Activated CD8-positive, alpha-beta memory T cell treated with anti-CD3 and anti-CD28 coated beads, Interleukin-2, amount 10 ng/mL, durations not matched to agents 7 days and 5 days (primary cell): ENCODE results near the gene PPP1R3G. TPM values are rescaled to one million over a fixed set of nuclear protein-coding genes. Genes with fewer than 3 reads are reported as not detected.

Experiments
- ATAC-seq: fragments of 150-1000 bp; cut with Tn5 transposase; one replicate; pipeline ENCODE4 v1.10.0; 2021; ENCODE audit warnings: moderate library complexity
- CTCF ChIA-PET: fragments of 350-600 bp; sonication (Branson Sonifier 250); formaldehyde crosslinking; loops from one replicate; lab custom pipeline; 2021; ENCODE audit warnings: antibody characterized with exemption; lab: Charles Lee
- DNase-seq: peaks from one replicate; pipeline ENCODE4 v3.0.0-alpha.2; 2020
- H3K27ac Mint-ChIP-seq: one replicate; pipeline ENCODE4 v1.8.0; 2021; ENCODE audit warnings: mild to moderate bottlenecking, mixed read lengths
- H3K27me3 Mint-ChIP-seq: one replicate; pipeline ENCODE4 v1.8.0; 2021; ENCODE audit warnings: mixed read lengths
- H3K36me3 Mint-ChIP-seq: one replicate; pipeline ENCODE4 v1.8.0; 2021; ENCODE audit warnings: mild to moderate bottlenecking, mixed read lengths
- H3K4me1 Mint-ChIP-seq: one replicate; pipeline ENCODE4 v1.8.0; 2021; ENCODE audit warnings: mixed read lengths
- H3K4me3 Mint-ChIP-seq: one replicate; pipeline ENCODE4 v1.8.0; 2021; ENCODE audit warnings: mild to moderate bottlenecking, moderate library complexity, mixed read lengths
- H3K9me3 Mint-ChIP-seq: one replicate; pipeline ENCODE4 v1.8.0; 2022; ENCODE audit warnings: low read depth, mixed read lengths
- total RNA-seq, 2 experiments: library from RNA; stranded (reverse); gene quantifications; one replicate each; pipeline ENCODE4 v1.2.3, GENCODE V29; 2021

Gene PPP1R3G
- total RNA-seq, 2 experiments from 2014 or later = not detected

- CTCF ChIA-PET = no interaction called here
- peaks cover 1% of the 10 kb centered on the region for H3K36me3 Mint-ChIP-seq
- no peaks in the 10 kb centered on the region for H3K4me1 Mint-ChIP-seq
- H3K4me3 Mint-ChIP-seq = no peak overlapping the region
- H3K27ac Mint-ChIP-seq = no peak overlapping the region
- DNase-seq (no peak), ATAC-seq (no peak)
- H3K9me3 Mint-ChIP-seq = no peaks in the 10 kb centered on the region
- H3K27me3 Mint-ChIP-seq = no peaks in the 10 kb centered on the region
These were observed 36.3 kb downstream of the PPP1R3G start for GRCh38 chr6:5121479-5121878.

GRCh38 chr6:5121956-5122355 is 36.8 kb downstream of the PPP1R3G start:
- CTCF ChIA-PET = no interaction called here
- no peaks in the 10 kb centered on the region for H3K9me3 Mint-ChIP-seq
- H3K4me3 Mint-ChIP-seq = no peak overlapping the region
- peaks cover 1% of the 10 kb centered on the region for H3K36me3 Mint-ChIP-seq
- H3K4me1 Mint-ChIP-seq = no peaks in the 10 kb centered on the region
- H3K27ac Mint-ChIP-seq = no peak overlapping the region
- DNase-seq (no peak), ATAC-seq (no peak)
- H3K27me3 Mint-ChIP-seq = no peaks in the 10 kb centered on the region

- ATAC-seq (no peak), DNase-seq (no peak)
- H3K36me3 Mint-ChIP-seq = peaks cover 1% of the 10 kb centered on the region
- no peaks in the 10 kb centered on the region for H3K27me3 Mint-ChIP-seq
- H3K9me3 Mint-ChIP-seq = no peaks in the 10 kb centered on the region
- CTCF ChIA-PET = no interaction called here
- no peak overlapping the region for H3K27ac Mint-ChIP-seq
- no peaks in the 10 kb centered on the region for H3K4me1 Mint-ChIP-seq
- H3K4me3 Mint-ChIP-seq = no peak overlapping the region
These were observed 37.5 kb downstream of the PPP1R3G start for GRCh38 chr6:5122504-5123112.

- CTCF ChIA-PET = no interaction called here
- no peak overlapping the region for H3K4me3 Mint-ChIP-seq
- no peak for ATAC-seq
- no peak for DNase-seq
- H3K4me1 Mint-ChIP-seq = no peaks in the 10 kb centered on the region
- H3K36me3 Mint-ChIP-seq = peaks cover 1% of the 10 kb centered on the region
- no peaks in the 10 kb centered on the region for H3K27me3 Mint-ChIP-seq
- no peaks in the 10 kb centered on the region for H3K9me3 Mint-ChIP-seq
- H3K27ac Mint-ChIP-seq = no peak overlapping the region
These were observed 38.4 kb downstream of the PPP1R3G start for GRCh38 chr6:5123296-5124143.

GRCh38 chr6:5124526-5124925 is 39.4 kb downstream of the PPP1R3G start:
- ATAC-seq = no peak
- no peaks in the 10 kb centered on the region for H3K27me3 Mint-ChIP-seq
- peaks cover 1% of the 10 kb centered on the region for H3K36me3 Mint-ChIP-seq
- CTCF ChIA-PET = no interaction called here
- no peaks in the 10 kb centered on the region for H3K9me3 Mint-ChIP-seq
- H3K27ac Mint-ChIP-seq = no peak overlapping the region
- no peak for DNase-seq
- no peak overlapping the region for H3K4me3 Mint-ChIP-seq
- no peaks in the 10 kb centered on the region for H3K4me1 Mint-ChIP-seq

- no peaks in the 10 kb centered on the region for H3K9me3 Mint-ChIP-seq
- H3K4me1 Mint-ChIP-seq = no peaks in the 10 kb centered on the region
- CTCF ChIA-PET = no interaction called here
- ATAC-seq (no peak), DNase-seq (no peak)
- H3K4me3 Mint-ChIP-seq = no peak overlapping the region
- no peaks in the 10 kb centered on the region for H3K27me3 Mint-ChIP-seq
- no peak overlapping the region for H3K27ac Mint-ChIP-seq
- peaks cover 1% of the 10 kb centered on the region for H3K36me3 Mint-ChIP-seq
These were observed 40.2 kb downstream of the PPP1R3G start for GRCh38 chr6:5125152-5126006.

GRCh38 chr6:5126214-5126613 is 41.1 kb downstream of the PPP1R3G start:
- Mint-ChIP-seq H3K4me1 (no peaks in the 10 kb centered on the region), H3K27ac (no peak overlapping the region), H3K27me3 (no peaks in the 10 kb centered on the region), H3K36me3 (peaks cover 1% of the 10 kb centered on the region), H3K9me3 (no peaks in the 10 kb centered on the region), H3K4me3 (no peak overlapping the region)
- CTCF ChIA-PET = interaction anchor here (0.6 kb wide), 1 partner anchor 17 kb away, joined by 3 read pairs; no protein-coding TSS in a partner anchor
- no peak for DNase-seq
- no peak for ATAC-seq

GRCh38 chr6:5127106-5127687 is 42.1 kb downstream of the PPP1R3G start:
- Mint-ChIP-seq H3K36me3 (peaks cover 1% of the 10 kb centered on the region), H3K4me1 (no peaks in the 10 kb centered on the region), H3K4me3 (no peak overlapping the region), H3K27me3 (no peaks in the 10 kb centered on the region), H3K9me3 (no peaks in the 10 kb centered on the region), H3K27ac (no peak overlapping the region)
- ATAC-seq (no peak), DNase-seq (no peak)
- CTCF ChIA-PET = no interaction called here

- no peaks in the 10 kb centered on the region for H3K4me1 Mint-ChIP-seq
- H3K27me3 Mint-ChIP-seq = no peaks in the 10 kb centered on the region
- CTCF ChIA-PET = interaction anchor here (1.1 kb wide), 2 partner anchors 14 to 15 kb away, joined by 3 to 4 read pairs; no protein-coding TSS in a partner anchor
- ATAC-seq (no peak), DNase-seq (no peak)
- peaks cover 1% of the 10 kb centered on the region for H3K36me3 Mint-ChIP-seq
- H3K4me3 Mint-ChIP-seq = no peak overlapping the region
- H3K9me3 Mint-ChIP-seq = no peaks in the 10 kb centered on the region
- H3K27ac Mint-ChIP-seq = no peak overlapping the region
These were observed 43.2 kb downstream of the PPP1R3G start for GRCh38 chr6:5128351-5128750.

- no peak for DNase-seq
- CTCF ChIA-PET = interaction anchor here (1.4 kb wide), 1 partner anchor 13 kb away, joined by 4 read pairs; no protein-coding TSS in a partner anchor
- Mint-ChIP-seq H3K4me3 (no peak overlapping the region), H3K27ac (no peak overlapping the region), H3K9me3 (no peaks in the 10 kb centered on the region), H3K27me3 (no peaks in the 10 kb centered on the region), H3K36me3 (no peaks in the 10 kb centered on the region), H3K4me1 (no peaks in the 10 kb centered on the region)
- ATAC-seq = no peak
These were observed 45.2 kb downstream of the PPP1R3G start for GRCh38 chr6:5130135-5130866.

GRCh38 chr6:5132731-5133130 is 47.6 kb downstream of the PPP1R3G start:
- Mint-ChIP-seq H3K27ac (no peak overlapping the region), H3K27me3 (no peaks in the 10 kb centered on the region), H3K4me1 (peaks cover 4% of the 10 kb centered on the region), H3K36me3 (no peaks in the 10 kb centered on the region), H3K9me3 (no peaks in the 10 kb centered on the region), H3K4me3 (no peak overlapping the region)
- ATAC-seq (no peak), DNase-seq (no peak)
- CTCF ChIA-PET = no interaction called here

GRCh38 chr6:5133943-5134342 is 48.8 kb downstream of the PPP1R3G start:
- Mint-ChIP-seq H3K27ac (no peak overlapping the region), H3K27me3 (no peaks in the 10 kb centered on the region), H3K9me3 (no peaks in the 10 kb centered on the region), H3K4me1 (peaks cover 4% of the 10 kb centered on the region), H3K36me3 (no peaks in the 10 kb centered on the region), H3K4me3 (no peak overlapping the region)
- no peak for ATAC-seq
- CTCF ChIA-PET = interaction anchor here (0.8 to 1.2 kb wide), 2 partner anchors 10 to 41 kb away, joined by 3 to 5 read pairs; no protein-coding TSS in a partner anchor
- DNase-seq = no peak
